HG03280 (cell line): ENCODE measurements around the gene INO80C.
A peak's percentile ranks its signal among the peaks of the same experiment; 100 is the strongest.

ENCODE experiments used
- ATAC-seq: cut with Tn5 transposase; IDR thresholded peaks from one replicate; pipeline ENCODE4 v1.9.1; 2021; ENCODE audit warnings: mild to moderate bottlenecking, moderate library complexity; ENCODE audit not compliant: unreplicated experiment

INO80C gene

GRCh38 chr18:35497370-35498197, at the start of gene INO80C:
INO80C (minus strand) TSS chr18:35497960; CDS start chr18:35497874, 86 bp downstream.
- peak; percentile 96 for ATAC-seq

GRCh38 chr18:35547008-35547605, 49.3 kb upstream of the INO80C start:
- ATAC-seq, result no peak

- ATAC-seq, result no peak
Observed at GRCh38 chr18:35542356-35542755, 44.6 kb upstream of the INO80C start.

- no peak for ATAC-seq
Observed at GRCh38 chr18:35535297-35535696, 37.5 kb upstream of the INO80C start.

- ATAC-seq, result no peak
Observed at GRCh38 chr18:35533916-35534405, 36.2 kb upstream of the INO80C start.

- no peak for ATAC-seq
Observed at GRCh38 chr18:35528749-35529274, 31.1 kb upstream of the INO80C start.

GRCh38 chr18:35526495-35527059, 28.8 kb upstream of the INO80C start:
- ATAC-seq, result no peak

GRCh38 chr18:35525795-35526494, 28.2 kb upstream of the INO80C start:
- ATAC-seq, result no peak

- ATAC-seq, result no peak
Observed at GRCh38 chr18:35524226-35524625, 26.5 kb upstream of the INO80C start.

GRCh38 chr18:35522130-35522959, 24.6 kb upstream of the INO80C start:
- no peak for ATAC-seq

GRCh38 chr18:35521133-35521532, 23.4 kb upstream of the INO80C start:
- no peak for ATAC-seq

- ATAC-seq, result no peak
Observed at GRCh38 chr18:35519148-35519899, 21.6 kb upstream of the INO80C start.

GRCh38 chr18:35517715-35518114, 20.0 kb upstream of the INO80C start:
- no peak for ATAC-seq

GRCh38 chr18:35516789-35517188, 19.0 kb upstream of the INO80C start:
- ATAC-seq, result no peak

- no peak for ATAC-seq
Observed at GRCh38 chr18:35516351-35516750, 18.6 kb upstream of the INO80C start.

GRCh38 chr18:35515460-35516130, 17.8 kb upstream of the INO80C start:
- no peak for ATAC-seq

- no peak for ATAC-seq
Observed at GRCh38 chr18:35514752-35515459, 17.1 kb upstream of the INO80C start.

- no peak for ATAC-seq
Observed at GRCh38 chr18:35514283-35514682, 16.5 kb upstream of the INO80C start.
